ENCODE results near the gene PPP1R3E.
"Not testable (repeated sequence)": the region's sequence is repeated elsewhere in the genome, so short reads cannot be mapped to it uniquely, and the experiment has no call there.

The PPP1R3E gene, protein sequence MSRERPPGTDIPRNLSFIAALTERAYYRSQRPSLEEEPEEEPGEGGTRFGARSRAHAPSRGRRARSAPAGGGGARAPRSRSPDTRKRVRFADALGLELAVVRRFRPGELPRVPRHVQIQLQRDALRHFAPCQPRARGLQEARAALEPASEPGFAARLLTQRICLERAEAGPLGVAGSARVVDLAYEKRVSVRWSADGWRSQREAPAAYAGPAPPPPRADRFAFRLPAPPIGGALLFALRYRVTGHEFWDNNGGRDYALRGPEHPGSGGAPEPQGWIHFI

DNA sequence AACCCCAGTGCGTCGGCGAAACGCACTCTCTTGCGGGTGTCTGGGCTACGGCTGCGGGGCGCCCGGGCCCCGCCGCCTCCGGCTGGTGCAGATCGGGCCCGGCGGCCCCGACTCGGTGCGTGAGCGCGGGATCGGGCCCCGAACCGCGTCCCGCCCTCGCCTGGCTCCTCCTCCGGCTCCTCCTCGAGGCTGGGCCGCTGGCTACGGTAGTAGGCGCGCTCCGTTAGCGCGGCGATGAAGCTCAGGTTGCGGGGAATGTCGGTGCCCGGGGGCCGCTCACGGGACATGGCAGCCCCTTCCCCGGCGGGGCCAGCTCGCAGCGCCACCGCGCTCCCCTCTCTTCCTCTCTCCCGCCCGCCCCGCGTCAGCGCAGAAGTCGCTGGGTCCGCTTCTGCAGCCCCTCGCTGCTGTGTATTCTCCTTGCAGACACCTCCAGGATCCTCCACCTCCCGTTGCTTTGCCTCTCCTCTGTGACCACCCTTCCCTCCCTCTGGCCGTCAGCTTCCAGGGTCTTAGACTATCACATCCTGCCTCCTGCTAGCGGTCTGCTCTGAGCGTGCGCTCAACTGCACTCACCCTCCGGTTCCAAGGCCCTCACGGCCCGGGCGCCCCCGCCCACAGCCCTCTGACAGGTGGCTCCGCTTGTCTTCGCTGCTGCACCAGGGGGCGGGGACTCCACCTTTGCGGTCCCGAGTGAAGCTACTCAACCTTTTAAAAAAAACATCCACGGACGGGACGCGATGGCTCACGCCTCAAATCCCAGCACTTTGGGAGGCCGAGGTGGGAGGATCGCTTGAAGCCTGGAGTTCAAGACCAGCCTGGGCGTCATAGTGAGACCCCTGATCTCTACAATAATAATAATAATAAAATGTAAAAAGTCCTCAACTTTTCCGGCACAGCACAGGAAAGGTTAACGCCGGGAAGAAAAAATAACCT, at the start of gene PPP1R3E:
Gene PPP1R3E, minus strand, starts transcription at position 570 of the 936 bp plus-strand sequence. Its CDS starts 283 bp downstream, at position 287.
- peak; percentile 81 for DNase-seq (ENCODE audit: low read depth)

DNA sequence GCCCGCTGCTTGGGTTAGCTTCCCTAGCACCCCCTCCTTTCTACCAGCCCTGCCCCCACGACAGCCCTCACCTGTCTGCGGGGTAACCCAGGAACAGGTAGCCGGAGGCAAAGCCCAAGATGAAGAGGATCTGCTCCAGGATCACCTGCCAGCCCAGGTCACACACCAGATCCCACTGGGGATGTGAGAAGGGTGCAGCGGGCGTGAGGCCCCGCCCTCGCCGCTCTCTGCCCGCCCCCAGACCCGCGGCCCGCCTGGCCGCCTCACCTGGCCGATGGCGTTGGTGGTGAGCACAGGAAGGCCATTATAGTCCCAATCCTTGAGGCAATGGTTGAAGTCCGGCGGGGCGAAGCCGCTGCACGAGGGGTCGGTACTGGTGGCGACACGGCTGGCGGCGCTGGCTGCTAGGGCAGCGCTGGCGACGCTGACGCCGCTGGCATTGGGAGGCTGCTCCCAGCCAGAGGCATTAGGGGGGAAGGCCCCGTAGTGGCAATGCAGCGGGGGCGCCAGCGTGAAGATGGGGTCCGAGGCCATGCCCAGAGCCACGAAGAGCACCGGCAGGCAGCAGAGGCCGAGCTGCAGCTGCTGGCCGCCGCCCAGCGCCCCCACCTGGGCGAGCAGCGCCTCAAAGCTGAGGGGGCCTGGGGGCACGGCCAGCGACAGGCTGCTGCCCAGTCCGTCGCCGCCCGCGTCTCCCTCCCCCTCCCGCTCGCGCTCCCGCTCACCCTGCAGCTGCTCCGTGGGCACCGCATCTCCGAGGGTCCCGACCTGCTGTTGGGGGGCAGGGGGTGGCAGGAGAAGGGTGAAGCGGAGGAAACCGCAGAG, 49.2 kb upstream of the PPP1R3E start:
- DNase-seq (ENCODE audit: low read depth), result no peak

DNA sequence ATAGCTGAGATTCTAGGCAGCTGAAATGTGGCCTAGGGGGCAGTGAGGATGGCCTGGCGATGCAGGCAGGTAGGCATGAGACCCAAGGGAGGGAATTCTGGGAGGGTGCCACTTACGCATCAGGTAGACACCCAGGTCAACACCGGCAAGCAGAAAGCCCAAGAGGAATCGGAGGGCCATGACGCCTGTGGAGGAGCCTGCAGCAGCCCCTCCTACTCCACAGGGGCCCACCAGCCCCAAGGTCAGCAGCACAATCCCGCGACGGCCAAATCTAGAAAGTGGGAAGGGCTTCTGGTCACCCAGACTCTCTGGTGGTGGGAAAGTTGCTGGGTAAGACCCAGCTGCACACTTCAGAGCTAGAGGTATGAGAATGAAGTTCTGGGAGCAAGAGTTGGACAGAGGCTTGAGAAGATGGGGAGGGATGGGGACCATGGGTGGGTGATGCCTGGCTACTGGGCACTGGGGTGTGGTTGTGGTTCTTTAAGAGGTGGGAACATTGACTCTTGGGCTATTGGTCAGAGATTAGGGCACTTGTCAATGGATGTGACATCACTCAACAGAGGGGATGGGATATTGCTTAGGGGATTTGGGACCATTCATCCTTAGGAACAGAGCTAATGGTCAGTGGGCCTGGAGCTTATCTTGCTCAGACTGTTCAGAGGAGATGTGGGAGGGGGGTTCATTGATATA, 46.6 kb upstream of the PPP1R3E start:
- no peak for DNase-seq (ENCODE audit: low read depth)

- DNase-seq (ENCODE audit: low read depth), result no peak
Measured at GRCh38 chr14:23348297-23348655, 45.6 kb upstream of the PPP1R3E start.

DNA sequence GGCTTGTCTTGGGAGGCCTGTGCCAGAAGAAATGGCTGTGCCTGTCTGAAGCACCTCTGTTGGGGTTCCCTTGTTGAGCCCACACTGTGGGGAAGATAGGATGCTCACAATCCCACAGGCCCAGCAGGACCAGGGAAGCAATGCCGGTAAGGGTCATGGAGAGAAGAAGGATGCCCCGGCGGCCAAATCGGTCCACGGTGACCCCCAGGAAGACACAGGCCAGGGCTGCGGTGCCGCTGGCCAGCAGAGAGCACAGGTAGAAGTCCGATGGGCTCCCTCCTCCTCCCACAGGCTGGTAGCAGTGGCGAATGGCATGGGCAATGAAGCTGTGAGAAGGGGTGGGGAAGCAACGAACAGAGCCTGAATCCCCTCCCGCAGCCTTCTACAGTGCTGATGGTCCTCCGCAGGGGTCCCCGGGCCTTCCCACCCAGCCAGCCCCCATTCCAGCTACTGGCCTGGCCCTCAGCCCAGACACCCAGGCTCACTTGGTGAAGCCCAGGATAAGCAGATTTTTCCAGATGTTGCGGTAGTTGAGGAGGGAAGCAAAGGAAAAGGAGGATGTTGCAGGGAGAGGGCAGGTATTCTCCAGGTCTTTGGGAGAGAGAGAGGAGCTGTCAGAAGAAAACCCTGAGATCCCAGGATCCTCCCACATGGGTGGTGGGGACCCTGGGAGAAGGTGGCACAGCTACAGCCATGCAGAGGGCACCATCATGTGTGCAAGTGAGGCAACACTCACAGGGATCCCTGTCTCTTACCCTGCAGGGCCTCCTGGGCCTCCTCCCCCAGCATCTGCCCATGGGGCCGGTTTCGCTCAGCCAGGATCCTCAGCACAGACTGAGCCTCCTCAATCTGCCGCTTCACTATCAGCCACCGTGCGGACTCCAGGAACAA, 45.0 kb upstream of the PPP1R3E start:
- DNase-seq (ENCODE audit: low read depth), result no peak

DNA sequence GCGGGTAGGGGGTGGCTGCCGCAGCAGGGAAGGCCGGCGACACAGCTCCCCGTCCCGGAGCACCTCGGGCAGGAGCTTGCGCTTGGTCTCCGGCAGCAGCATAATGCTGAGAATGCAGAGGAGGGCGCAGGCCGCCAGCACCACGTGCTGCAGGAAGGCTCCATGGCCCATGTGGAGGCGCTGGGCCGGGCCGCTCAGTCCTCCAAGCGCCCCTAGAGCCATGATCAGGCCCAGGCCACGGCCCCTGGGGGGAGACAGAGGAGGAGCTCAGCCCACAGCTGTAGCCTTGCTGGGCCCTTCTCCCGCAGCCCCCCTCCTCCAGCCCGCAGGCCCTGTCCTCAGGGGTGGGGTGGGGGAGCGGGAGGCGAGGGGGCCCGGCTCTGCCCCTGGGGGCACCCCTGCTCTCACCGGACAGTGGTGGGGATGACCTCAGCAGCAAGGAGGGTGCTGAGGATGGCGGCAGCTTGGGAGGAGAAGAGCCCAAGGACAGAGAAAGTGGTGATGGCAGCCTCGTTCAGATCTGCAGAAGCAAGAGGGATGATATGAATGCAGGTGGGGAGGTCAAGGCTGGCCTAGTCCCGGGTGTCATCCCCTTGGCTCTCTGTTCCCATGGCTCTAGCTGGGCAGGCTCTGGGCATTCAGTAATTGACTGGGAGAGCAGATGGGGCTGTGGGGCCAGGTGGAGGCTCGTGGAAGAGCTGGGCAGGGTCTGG, 44.2 kb upstream of the PPP1R3E start:
- no peak for DNase-seq (ENCODE audit: low read depth)

DNA sequence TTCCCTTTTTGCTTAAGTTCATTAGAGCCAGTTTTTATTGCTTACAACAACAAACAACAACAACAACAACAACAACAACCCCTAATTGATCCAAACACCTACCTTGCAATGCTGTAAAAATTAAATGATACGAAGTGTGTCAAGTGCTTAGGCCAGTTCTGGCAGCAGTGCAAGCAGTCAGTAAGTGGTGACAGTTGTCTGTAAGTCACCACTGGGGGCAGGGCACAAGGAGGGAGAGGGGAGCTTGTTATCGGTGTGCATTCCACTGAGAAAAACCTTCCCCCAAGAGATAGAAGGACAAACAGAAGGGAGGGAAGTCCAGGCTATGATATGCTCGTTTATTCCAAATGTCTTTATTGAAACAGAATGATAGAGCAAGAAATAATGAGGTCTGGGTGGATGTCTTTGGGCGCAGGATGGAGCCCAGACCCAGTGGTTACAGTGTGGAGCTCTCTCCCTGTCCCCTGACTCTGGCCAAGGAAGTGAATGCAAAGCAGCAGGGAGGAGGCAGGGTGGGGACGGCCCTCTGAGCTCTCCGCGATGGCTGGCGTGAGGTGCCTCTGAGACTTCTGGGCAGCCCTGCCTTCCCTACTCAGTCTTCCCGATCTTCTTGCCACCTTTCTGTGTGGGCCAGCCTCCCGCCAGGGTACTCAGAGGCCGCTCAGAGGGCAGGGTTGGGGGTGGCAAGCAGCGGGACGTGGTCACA, 43.5 kb upstream of the PPP1R3E start:
- no peak for DNase-seq (ENCODE audit: low read depth)

GRCh38 chr14:23344481-23344880, 41.8 kb upstream of the PPP1R3E start:
- DNase-seq (ENCODE audit: low read depth), result no peak

- DNase-seq (ENCODE audit: low read depth), result no peak
Measured at GRCh38 chr14:23339506-23340268, 37.0 kb upstream of the PPP1R3E start.

DNA sequence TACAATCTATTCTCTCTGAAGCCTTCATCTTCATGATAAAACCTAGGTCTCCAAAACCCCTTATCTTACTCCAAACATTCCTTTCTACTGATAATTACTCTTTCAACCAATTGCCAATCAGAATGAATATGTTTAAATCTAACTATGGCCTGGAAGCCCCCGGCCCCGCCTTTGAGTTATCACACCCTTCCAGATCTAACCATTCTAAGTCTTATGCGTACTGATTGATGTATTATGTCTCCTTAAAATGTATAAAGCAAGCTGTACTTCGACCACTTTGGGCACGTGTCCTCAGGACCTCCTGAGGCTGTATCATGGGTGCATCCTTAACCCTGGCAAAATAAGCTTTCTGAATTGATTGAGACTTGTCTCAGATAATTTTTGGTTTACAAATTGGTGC, 33.0 kb upstream of the PPP1R3E start:
- no peak for DNase-seq (ENCODE audit: low read depth)

DNA sequence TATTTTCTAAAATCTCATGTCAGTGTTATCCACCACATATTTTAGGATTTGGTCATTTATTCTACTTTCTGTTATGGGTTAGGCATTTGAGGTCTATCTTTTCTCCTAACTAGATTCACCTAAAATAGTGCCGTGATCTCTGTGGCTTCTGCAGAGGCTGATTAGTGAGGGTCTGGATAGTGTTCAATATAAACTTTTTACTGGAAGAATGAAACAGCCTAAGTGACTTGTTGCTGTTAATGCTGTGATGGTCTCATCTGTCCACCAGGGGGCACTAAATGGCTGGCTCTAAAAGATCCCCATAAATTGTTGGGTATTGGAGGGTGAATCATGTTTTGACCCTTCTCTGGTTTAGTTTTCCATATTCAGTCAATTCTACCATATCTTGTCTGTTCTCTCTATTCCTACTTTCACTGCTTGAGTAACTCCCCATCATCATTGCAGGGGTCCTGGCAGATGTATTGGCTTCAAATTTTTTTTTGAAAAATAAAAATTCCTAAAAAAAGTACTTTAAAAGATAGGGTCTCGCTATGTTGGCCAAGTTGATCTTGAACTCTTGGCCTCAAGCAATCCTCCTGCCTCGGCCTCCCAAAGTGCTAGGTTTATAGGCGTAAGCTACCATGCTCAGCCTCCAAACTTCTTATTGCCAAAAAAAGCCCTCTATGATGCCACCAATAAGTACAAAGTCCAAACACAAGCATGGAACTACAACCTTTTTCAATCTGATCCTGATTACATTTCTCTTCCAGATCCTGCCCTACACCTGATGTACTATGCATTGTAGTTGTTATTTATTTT, 25.5 kb upstream of the PPP1R3E start:
- DNase-seq (ENCODE audit: low read depth), result peak; percentile 52

DNA sequence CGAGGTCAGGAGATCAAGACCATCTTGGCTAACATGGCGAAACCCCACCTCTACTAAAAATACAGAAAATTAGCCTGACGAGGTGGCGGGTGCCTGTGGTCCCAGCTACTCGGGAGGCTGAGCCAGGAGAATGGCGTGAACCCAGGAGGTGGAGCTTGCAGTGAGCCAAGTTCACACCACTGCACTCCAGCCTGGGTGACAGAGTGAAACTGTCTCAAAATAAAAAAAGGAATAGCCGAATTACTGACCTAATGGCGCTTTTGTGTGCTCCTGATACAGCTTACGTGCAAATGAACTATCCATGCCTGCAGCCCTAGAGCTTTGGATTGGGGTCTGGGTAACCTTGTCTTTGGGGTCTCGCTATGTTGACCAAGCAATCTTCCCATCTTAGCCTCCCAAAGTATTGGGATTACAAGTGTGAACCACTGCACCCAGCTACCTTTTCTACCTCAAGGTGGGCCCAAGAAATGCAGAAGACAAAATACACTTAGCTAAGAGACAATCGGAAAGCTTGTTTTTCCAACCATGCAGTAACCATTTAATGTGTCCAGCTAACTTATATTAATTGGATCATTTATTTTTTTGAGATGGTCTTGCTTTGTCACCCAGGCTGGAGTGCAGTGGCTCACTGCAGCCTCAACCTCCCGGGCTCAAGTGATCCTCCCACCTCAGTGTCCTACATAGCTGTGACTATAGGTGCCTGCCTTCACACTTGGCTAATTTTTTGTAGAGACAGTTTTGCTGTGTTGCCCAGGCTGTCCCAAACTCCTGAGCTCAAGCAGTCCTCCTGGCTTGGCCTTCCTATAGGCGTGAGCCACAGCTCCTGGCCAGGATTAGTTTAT, 24.1 kb upstream of the PPP1R3E start:
- DNase-seq (ENCODE audit: low read depth), result no peak

DNA sequence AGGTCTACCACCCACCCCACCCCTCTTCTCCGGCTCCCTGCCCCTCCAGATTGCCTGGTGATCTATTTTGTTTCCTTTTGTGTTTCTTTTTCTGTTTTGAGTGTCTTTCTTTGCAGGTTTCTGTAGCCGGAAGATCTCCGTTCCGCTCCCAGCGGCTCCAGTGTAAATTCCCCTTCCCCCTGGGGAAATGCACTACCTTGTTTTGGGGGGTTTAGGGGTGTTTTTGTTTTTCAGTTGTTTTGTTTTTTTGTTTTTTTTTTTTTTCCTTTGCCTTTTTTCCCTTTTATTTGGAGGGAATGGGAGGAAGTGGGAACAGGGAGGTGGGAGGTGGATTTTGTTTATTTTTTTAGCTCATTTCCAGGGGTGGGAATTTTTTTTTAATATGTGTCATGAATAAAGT, 23.1 kb upstream of the PPP1R3E start:
- not testable (repeated sequence) for DNase-seq (ENCODE audit: low read depth)

GRCh38 chr14:23324993-23325392, 22.3 kb upstream of the PPP1R3E start:
- DNase-seq (ENCODE audit: low read depth), result no peak

GRCh38 chr14:23324455-23324846, 21.8 kb upstream of the PPP1R3E start:
- no peak for DNase-seq (ENCODE audit: low read depth)

- DNase-seq (ENCODE audit: low read depth), result no peak
Measured at GRCh38 chr14:23323838-23324454, 21.3 kb upstream of the PPP1R3E start.

Data from activated T-cell treated with anti-CD3 and anti-CD28 coated beads for 1 hour (primary cell).